ENCODE data around the gene ZXDB.

Gene ZXDB

GRCh38 chrX:57640674-57641016, 48.8 kb downstream of the ZXDB start:
- no peak overlapping the region for H3K4me3 ChIP-seq (replicated peaks; ENCODE audit: low read depth, low read length)
- no peak for DNase-seq (ENCODE audit: extremely low read depth, low read depth)
- TF ChIP-seq, protein P1, sequence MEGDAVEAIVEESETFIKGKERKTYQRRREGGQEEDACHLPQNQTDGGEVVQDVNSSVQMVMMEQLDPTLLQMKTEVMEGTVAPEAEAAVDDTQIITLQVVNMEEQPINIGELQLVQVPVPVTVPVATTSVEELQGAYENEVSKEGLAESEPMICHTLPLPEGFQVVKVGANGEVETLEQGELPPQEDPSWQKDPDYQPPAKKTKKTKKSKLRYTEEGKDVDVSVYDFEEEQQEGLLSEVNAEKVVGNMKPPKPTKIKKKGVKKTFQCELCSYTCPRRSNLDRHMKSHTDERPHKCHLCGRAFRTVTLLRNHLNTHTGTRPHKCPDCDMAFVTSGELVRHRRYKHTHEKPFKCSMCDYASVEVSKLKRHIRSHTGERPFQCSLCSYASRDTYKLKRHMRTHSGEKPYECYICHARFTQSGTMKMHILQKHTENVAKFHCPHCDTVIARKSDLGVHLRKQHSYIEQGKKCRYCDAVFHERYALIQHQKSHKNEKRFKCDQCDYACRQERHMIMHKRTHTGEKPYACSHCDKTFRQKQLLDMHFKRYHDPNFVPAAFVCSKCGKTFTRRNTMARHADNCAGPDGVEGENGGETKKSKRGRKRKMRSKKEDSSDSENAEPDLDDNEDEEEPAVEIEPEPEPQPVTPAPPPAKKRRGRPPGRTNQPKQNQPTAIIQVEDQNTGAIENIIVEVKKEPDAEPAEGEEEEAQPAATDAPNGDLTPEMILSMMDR (IDR thresholded peaks at IDR 0.05; ENCODE audit: low read depth, low read length, missing control alignments), result no peak

DNA sequence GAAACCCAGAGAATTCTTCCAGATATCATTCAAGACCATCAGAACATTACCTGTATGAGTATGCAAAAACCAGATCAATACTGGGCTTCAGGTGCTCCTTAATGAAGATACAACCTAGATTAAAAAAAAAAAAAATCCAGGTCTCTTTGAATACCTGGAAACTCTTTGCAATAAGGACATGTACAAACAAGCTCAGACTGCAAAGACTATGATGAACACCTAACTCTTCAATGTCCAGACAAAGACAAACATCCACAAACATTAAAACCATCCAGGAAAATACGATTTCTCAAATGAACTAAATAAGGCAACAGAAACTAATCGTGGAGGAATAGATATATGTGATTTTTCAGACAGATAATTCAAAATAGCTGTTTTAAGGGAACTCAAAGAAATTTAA, 49.5 kb downstream of the ZXDB start:
- TF ChIP-seq, protein P1 (IDR thresholded peaks at IDR 0.05; ENCODE audit: low read depth, low read length, missing control alignments), result no peak
- no peak overlapping the region for H3K4me3 ChIP-seq (replicated peaks; ENCODE audit: low read depth, low read length)
- DNase-seq (ENCODE audit: extremely low read depth, low read depth), result no peak

GRCh38 chrX:57643698-57644097, 51.9 kb downstream of the ZXDB start:
- H3K4me3 ChIP-seq (replicated peaks; ENCODE audit: low read depth, low read length), result no peak overlapping the region
- no peak for DNase-seq (ENCODE audit: extremely low read depth, low read depth)
- TF ChIP-seq, protein P1 (IDR thresholded peaks at IDR 0.05; ENCODE audit: low read depth, low read length, missing control alignments), result no peak

DNA sequence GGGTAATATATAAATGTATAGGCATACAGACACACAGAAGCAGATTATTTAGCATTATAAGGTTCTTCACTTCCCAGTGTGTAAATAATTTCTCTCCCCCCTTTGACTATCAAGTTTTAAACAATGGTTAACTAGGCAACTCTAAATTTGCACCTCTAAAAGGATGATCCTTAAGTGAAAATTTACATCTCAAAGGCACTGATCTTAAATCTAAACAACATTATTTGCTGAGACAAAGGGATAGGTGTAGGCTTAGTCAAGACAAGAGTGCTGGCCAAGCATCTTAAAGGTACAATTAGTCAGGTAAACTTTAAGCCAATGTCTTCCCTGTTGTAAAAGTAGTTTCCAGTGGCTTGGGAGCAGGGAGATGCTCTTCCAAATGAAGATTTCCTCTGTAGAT, 55.2 kb downstream of the ZXDB start:
- no peak for DNase-seq (ENCODE audit: extremely low read depth, low read depth)
- H3K4me3 ChIP-seq (replicated peaks; ENCODE audit: low read depth, low read length), result no peak overlapping the region
- TF ChIP-seq, protein P1 (IDR thresholded peaks at IDR 0.05; ENCODE audit: low read depth, low read length, missing control alignments), result no peak
